Measurements from ENCODE around the gene UBE2S.
"Not testable (repeated sequence)": the region's sequence is repeated elsewhere in the genome, so short reads cannot be mapped to it uniquely, and the experiment has no call there.

The UBE2S gene

GRCh38 chr19:55424518-55424917 lies 16.9 kb upstream of the UBE2S start:
- no peaks in the 10 kb centered on the region for H3K36me3 ChIP-seq (ENCODE audit: control insufficient read depth, insufficient read depth, low read length)
- H2AFZ ChIP-seq: no peak overlapping the region
- H3K4me1 ChIP-seq: no peaks in the 10 kb centered on the region
- H3K9me3 ChIP-seq (ENCODE audit: control insufficient read depth, low read length): no peaks in the 10 kb centered on the region
- no peak for TF ChIP-seq CTCF (IDR thresholded peaks at IDR 0.05)
- no peaks in the 10 kb centered on the region for H3K27me3 ChIP-seq (ENCODE audit: control insufficient read depth, insufficient read depth, low read length)
- no peaks in the 10 kb centered on the region for H3K79me2 ChIP-seq
- H3K4me2 ChIP-seq (ENCODE audit: low read length): no peak overlapping the region
- H3K27ac ChIP-seq: no peak overlapping the region
- no peak overlapping the region for H3K9ac ChIP-seq
- H3K4me3 ChIP-seq (ENCODE audit: low read depth, low read length): no peak overlapping the region

GRCh38 chr19:55423225-55424005 lies 15.8 kb upstream of the UBE2S start:
- no peak overlapping the region for H3K27ac ChIP-seq
- H3K27me3 ChIP-seq (ENCODE audit: control insufficient read depth, insufficient read depth, low read length): no peaks in the 10 kb centered on the region
- no peaks in the 10 kb centered on the region for H3K36me3 ChIP-seq (ENCODE audit: control insufficient read depth, insufficient read depth, low read length)
- H3K4me3 ChIP-seq (ENCODE audit: low read depth, low read length): no peak overlapping the region
- H3K9ac ChIP-seq: no peak overlapping the region
- no peaks in the 10 kb centered on the region for H3K4me1 ChIP-seq
- H2AFZ ChIP-seq: no peak overlapping the region
- no peak overlapping the region for H3K4me2 ChIP-seq (ENCODE audit: low read length)
- TF ChIP-seq CTCF (IDR thresholded peaks at IDR 0.05): no peak
- H3K9me3 ChIP-seq (ENCODE audit: control insufficient read depth, low read length): no peaks in the 10 kb centered on the region
- no peaks in the 10 kb centered on the region for H3K79me2 ChIP-seq

GRCh38 chr19:55421281-55421680 lies 13.7 kb upstream of the UBE2S start:
- H3K4me1 ChIP-seq; H3K27me3 ChIP-seq (ENCODE audit: control insufficient read depth, insufficient read depth, low read length); H3K36me3 ChIP-seq (ENCODE audit: control insufficient read depth, insufficient read depth, low read length); H2AFZ ChIP-seq; H3K9ac ChIP-seq; H3K79me2 ChIP-seq; H3K4me2 ChIP-seq (ENCODE audit: low read length); H3K9me3 ChIP-seq (ENCODE audit: control insufficient read depth, low read length); H3K27ac ChIP-seq; H3K4me3 ChIP-seq (ENCODE audit: low read depth, low read length): not testable (repeated sequence)

- Histone ChIP-seq H3K27me3 (ENCODE audit: control insufficient read depth, insufficient read depth, low read length) (no peaks in the 10 kb centered on the region), H3K4me1 (no peaks in the 10 kb centered on the region), H3K79me2 (no peaks in the 10 kb centered on the region), H3K9ac (no peak overlapping the region), H3K4me2 (ENCODE audit: low read length) (no peak overlapping the region), H2AFZ (no peak overlapping the region), H3K9me3 (ENCODE audit: control insufficient read depth, low read length) (no peaks in the 10 kb centered on the region), H3K27ac (no peak overlapping the region), H3K36me3 (ENCODE audit: control insufficient read depth, insufficient read depth, low read length) (no peaks in the 10 kb centered on the region), H3K4me3 (ENCODE audit: low read depth, low read length) (no peak overlapping the region)
- no peak for TF ChIP-seq CTCF (IDR thresholded peaks at IDR 0.05)
These were observed 12.1 kb upstream of the UBE2S start for GRCh38 chr19:55419624-55420236.

- H3K9ac ChIP-seq: no peak overlapping the region
- H3K4me2 ChIP-seq (ENCODE audit: low read length): no peak overlapping the region
- H3K27me3 ChIP-seq (ENCODE audit: control insufficient read depth, insufficient read depth, low read length): no peaks in the 10 kb centered on the region
- no peaks in the 10 kb centered on the region for H3K79me2 ChIP-seq
- H3K27ac ChIP-seq: no peak overlapping the region
- no peak overlapping the region for H2AFZ ChIP-seq
- no peaks in the 10 kb centered on the region for H3K9me3 ChIP-seq (ENCODE audit: control insufficient read depth, low read length)
- no peak overlapping the region for H3K4me3 ChIP-seq (ENCODE audit: low read depth, low read length)
- no peak for TF ChIP-seq CTCF (IDR thresholded peaks at IDR 0.05)
- no peaks in the 10 kb centered on the region for H3K36me3 ChIP-seq (ENCODE audit: control insufficient read depth, insufficient read depth, low read length)
- no peaks in the 10 kb centered on the region for H3K4me1 ChIP-seq
These were observed 11.5 kb upstream of the UBE2S start for GRCh38 chr19:55419103-55419502.
